ENCODE data around the gene NAAA. TPM values are rescaled to one million over a fixed set of nuclear protein-coding genes. Genes with fewer than 3 reads are reported as not detected.

The NAAA gene
- total and polyA plus RNA-seq, 9 of the 15 experiments (the other 6 are each of a cell fraction or from before 2014, with no cell fraction given) = 1.3 to 7.9 (median 5.9) TPM

DNA sequence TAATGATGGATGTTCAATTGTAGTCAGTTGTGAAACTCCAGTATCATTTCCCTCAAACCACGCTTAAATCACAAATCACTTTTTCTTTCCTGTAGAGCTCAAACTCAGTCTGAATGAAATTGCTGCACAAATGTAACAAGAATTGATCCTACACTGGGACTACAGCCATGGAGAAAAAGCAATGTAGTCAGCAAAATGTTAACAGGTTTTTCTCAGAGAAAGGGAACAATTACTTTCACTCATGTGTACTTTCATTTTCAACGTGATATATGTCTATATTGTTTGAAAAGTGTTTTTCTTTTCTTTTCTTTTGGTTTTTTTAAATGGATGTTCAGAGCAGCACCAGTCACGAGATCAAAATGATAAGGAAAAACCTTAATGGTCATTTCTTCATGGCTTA, 27.3 kb upstream of the NAAA start:
- Histone ChIP-seq H3K27ac (ENCODE audit: extremely low read depth, low read depth, low read length) (no peak overlapping the region), H2AFZ (ENCODE audit: low read depth, low read length) (no peak overlapping the region), H3K27me3 (ENCODE audit: control insufficient read depth in 2 of 2, insufficient read depth in 2 of 2, low read length in 2 of 2) (no peaks in the 10 kb centered on the region), H3K9ac (ENCODE audit: insufficient read depth in 1 of 2, low read depth in 2 of 2, low read length in 2 of 2) (no peak overlapping the region), H3K79me2 (ENCODE audit: control insufficient read depth, insufficient read depth, low read length) (no peaks in the 10 kb centered on the region), H3K4me1 (replicated peaks in 1 of 2; ENCODE audit: control insufficient read depth in 2 of 2, insufficient read depth in 2 of 2, low read length in 2 of 2) (no peaks in the 10 kb centered on the region), H3K4me3 (no peak overlapping the region), H4K20me1 (replicated peaks; ENCODE audit: control insufficient read depth, insufficient read depth, low read length) (no peaks in the 10 kb centered on the region), H3K4me2 (ENCODE audit: insufficient read depth, low read length) (no peak overlapping the region), H3K9me3 (replicated peaks; ENCODE audit: control insufficient read depth, insufficient read depth, low read depth, low read length) (0 out of 2 replicates have a peak, but pooled peaks cover 4% of the 10 kb centered on the region), H3K36me3 (ENCODE audit: control insufficient read depth, insufficient read depth, low read length) (peaks cover 96% of the 10 kb centered on the region), H3K9me1 (ENCODE audit: control insufficient read depth, insufficient read depth, low read length) (no peaks in the 10 kb centered on the region)
- FAIRE-seq = no peak
- in situ Hi-C loops (cut with MboI) (no loop called here), intact Hi-C loops (cut with micrococcal nuclease) (no loop called here)
- DNase-seq (ENCODE audit: extremely low read depth in 1 of 4, low spot score in 3 of 4) = no peak
- no TSS peak for BruUV-seq (replicated peaks)
- ATAC-seq = no peak
- CTCF ChIA-PET (ENCODE audit: low intra/inter-chr PET ratio) = no interaction called here
- no peak for TF ChIP-seq HDAC1 (IDR thresholded peaks at IDR 0.05)
- TF ChIP-seq, protein P1, sequence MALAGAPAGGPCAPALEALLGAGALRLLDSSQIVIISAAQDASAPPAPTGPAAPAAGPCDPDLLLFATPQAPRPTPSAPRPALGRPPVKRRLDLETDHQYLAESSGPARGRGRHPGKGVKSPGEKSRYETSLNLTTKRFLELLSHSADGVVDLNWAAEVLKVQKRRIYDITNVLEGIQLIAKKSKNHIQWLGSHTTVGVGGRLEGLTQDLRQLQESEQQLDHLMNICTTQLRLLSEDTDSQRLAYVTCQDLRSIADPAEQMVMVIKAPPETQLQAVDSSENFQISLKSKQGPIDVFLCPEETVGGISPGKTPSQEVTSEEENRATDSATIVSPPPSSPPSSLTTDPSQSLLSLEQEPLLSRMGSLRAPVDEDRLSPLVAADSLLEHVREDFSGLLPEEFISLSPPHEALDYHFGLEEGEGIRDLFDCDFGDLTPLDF (CRISPR knock-in tag; IDR thresholded peaks at IDR 0.05) = no peak
- no peak for TF ChIP-seq TSHZ1 (CRISPR knock-in tag; IDR thresholded peaks at IDR 0.05)
- 0 out of 2 replicates have a peak, but pooled peaks have one; percentile 9 for TF ChIP-seq MAFG (tag; conservative IDR thresholded peaks at IDR 0.05)
- peak; percentile 53 for TF ChIP-seq ZNF316 (IDR thresholded peaks at IDR 0.05)
- no peak for TF ChIP-seq ZNF609 (CRISPR knock-in tag; IDR thresholded peaks at IDR 0.05; ENCODE audit: borderline replicate concordance)
- no peak for TF ChIP-seq ZNF140 (CRISPR knock-in tag; IDR thresholded peaks at IDR 0.05)
- TF ChIP-seq XRCC4 (IDR thresholded peaks at IDR 0.05; ENCODE audit: extremely low read depth, insufficient read depth, insufficient read length) = no peak
- TF ChIP-seq KLF1 (tag; IDR thresholded peaks at IDR 0.05) = no peak
- no peak for TF ChIP-seq THRAP3 (IDR thresholded peaks at IDR 0.05; ENCODE audit: borderline replicate concordance)
- TF ChIP-seq EP300 (IDR thresholded peaks at IDR 0.05; ENCODE audit: low read length) = no peak
- TF ChIP-seq, protein P2, sequence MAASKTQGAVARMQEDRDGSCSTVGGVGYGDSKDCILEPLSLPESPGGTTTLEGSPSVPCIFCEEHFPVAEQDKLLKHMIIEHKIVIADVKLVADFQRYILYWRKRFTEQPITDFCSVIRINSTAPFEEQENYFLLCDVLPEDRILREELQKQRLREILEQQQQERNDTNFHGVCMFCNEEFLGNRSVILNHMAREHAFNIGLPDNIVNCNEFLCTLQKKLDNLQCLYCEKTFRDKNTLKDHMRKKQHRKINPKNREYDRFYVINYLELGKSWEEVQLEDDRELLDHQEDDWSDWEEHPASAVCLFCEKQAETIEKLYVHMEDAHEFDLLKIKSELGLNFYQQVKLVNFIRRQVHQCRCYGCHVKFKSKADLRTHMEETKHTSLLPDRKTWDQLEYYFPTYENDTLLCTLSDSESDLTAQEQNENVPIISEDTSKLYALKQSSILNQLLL (CRISPR knock-in tag; IDR thresholded peaks at IDR 0.05; ENCODE audit: borderline replicate concordance) = no peak
- 90% methylated on average over 3 of the region's 3 CpGs for WGBS (ENCODE audit: insufficient coverage, low coverage, missing lambda C conversion rate)
- POLR2A ChIA-PET = no interaction called here

Measured in K562 (cell line).